Right kidney (tissue), 1 donor: Measurements from ENCODE around the gene SYNGR3.
"Not testable (repeated sequence)": the region's sequence is repeated elsewhere in the genome, so short reads cannot be mapped to it uniquely, and the experiment has no call there.

Experiments
- DNase-seq: peaks from one replicate; pipeline ENCODE4 v3.0.0-alpha.2; 2016

The SYNGR3 gene

DNA sequence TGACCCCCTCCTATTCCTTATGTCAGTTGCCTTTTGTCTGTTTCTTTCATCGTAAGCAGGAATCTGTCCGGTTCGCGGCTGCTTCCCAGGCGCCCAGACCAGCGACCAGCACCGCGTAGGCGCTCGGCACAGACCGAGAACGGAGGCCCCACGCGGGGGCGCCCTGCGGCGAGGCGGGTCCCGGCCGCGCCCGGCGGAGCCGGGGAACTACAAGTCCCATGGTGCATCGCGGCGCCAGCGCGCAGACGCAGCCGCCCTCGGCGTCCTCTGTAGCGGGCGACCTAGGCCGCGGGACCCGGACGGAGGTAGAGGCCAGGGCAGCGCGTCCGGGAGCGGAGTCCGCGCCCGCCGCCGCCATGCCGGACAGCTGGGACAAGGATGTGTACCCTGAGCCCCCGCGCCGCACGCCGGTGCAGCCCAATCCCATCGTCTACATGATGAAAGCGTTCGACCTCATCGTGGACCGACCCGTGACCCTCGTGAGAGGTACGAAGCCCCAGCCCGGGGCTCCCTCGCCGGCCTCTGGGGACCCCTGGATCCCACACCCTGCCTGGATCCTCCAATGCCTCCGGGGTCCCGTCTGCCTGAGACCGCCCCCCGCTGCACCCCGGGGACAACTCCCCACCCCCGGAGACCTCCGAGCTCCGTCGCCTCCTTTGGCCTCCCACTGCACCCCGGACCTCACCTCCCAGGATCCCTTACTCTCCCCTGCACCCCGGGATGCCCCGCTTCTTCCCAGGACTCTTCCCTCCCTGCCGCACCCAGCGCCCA, 30.3 kb upstream of the SYNGR3 start, which contains the start of gene NDUFB10:
Gene NDUFB10, plus strand, starts transcription at position 270 of the 771 bp plus-strand sequence. Its CDS starts 87 bp downstream, at position 357.
- peak; percentile 91 for DNase-seq

GRCh38 chr16:1960665-1961630, 28.8 kb upstream of the SYNGR3 start:
- no peak for DNase-seq

GRCh38 chr16:1961651-1962067, 28.1 kb upstream of the SYNGR3 start:
- no peak for DNase-seq

- not testable (repeated sequence) for DNase-seq
Observed at GRCh38 chr16:1962161-1963153, 27.3 kb upstream of the SYNGR3 start.

- no peak for DNase-seq
Observed at GRCh38 chr16:1963806-1964505, 25.8 kb upstream of the SYNGR3 start.

DNA sequence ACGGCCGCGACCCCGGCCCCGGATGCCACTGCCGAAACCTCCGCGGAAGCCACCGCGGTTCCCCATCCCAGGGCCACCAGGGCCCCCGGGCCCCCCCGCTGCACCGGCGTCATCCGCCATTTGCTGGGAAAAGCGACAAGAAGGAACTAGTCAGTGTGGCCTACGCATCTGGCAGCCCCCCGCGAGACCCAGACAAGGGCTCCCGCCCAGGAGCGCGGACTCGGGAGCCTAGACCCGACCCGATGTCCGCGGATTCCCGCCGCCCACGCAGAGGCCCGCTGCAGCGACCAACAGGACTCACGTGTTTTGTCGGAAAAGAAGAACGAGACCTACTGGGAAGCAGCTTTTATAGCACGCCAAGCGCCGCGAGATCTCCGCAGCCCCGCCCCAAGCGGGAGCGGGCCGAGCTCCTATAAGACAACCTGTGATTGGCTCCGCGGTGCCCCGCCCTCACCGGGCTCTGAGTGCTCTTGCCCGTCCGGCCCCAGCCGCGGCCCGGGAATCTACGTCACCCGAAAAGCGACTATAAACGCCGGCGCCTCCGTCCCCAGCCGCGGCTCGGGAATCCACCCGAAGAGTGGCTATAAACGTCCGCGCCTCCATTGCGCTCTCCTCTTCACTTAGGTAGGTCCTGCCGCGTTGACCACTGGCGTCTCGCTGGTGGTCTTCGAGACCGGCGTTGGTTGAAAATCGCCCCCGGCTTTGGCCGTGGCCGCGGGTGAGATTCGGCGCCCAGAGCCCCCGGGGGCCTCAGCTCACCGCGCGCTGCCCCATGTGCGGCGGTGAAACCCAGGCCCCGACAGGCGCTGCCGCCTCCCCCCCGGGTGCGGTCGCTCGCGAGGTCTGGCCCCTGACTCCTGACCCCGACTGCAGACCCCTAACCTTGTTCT, 25.0 kb upstream of the SYNGR3 start, which contains the start of gene RPS2:
Gene RPS2, minus strand, starts transcription at position 321 of the 890 bp plus-strand sequence. Its CDS starts 201 bp downstream, at position 120.
- DNase-seq: peak; percentile 96

DNA sequence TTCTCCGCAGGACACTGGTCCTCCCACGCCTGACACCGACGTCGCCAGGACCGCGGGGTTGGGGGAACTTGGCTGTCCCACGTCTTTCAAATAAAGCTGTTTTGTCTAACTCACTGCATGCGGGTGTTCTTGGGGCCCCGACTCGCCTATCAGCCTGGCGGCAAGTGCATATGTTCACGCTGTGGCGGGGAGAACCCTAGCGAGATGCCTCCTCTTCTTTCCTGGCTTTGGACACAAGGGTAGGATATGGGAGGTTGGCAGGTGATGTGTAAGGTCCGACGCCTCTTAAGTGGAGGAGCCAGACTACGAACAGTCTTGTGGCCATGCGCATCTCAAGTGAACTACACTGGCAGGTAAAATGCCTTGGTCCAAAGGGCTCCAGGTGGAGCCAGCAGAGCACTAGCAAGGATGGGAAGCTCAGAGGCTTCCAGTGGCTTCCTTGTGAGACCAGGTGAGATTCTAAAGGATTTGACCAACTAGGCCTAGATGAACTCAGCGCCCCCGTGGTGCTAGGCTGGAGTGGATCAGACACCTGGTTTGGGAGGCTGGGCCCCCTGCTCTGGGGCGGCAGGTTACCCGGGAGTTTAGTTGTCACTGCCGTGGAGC, 24.3 kb upstream of the SYNGR3 start:
- DNase-seq: no peak

GRCh38 chr16:1966460-1966859, 23.3 kb upstream of the SYNGR3 start, which contains the start of gene RNF151:
RNF151 (plus strand) TSS chr16:1966856; CDS start chr16:1966882, 26 bp downstream.
- no peak for DNase-seq

DNA sequence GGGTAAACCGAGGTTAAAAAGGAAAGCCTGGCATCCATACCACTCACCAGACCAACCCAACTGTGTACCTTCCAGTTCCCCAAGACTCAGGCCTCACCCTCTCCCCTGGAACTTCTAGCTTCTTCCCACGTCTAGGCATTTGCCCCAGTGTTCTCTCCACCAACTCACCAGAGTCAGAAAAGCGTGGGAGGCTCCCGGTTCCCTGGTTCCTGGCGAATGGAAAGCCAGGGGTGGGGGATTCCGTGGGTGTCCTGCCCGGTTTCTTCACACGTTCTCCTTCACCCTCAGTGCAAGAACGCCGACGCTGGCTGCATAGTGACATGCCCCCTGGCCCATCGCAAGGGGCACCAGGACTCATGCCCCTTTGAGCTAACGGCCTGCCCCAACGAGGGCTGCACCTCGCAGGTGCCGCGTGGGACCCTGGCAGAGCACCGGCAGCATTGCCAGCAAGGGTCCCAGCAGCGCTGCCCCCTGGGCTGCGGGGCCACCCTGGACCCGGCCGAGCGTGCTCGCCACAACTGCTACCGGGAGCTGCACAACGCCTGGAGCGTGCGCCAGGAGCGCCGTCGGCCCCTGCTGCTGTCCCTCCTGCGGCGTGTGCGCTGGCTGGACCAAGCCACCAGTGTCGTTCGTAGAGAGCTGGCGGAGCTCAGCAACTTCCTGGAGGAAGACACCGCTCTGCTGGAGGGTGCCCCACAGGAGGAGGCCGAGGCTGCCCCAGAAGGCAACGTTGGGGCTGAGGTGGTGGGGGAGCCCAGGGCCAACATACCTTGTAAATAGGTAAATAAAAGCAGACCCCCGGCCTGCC, 21.4 kb upstream of the SYNGR3 start:
- DNase-seq: no peak

DNA sequence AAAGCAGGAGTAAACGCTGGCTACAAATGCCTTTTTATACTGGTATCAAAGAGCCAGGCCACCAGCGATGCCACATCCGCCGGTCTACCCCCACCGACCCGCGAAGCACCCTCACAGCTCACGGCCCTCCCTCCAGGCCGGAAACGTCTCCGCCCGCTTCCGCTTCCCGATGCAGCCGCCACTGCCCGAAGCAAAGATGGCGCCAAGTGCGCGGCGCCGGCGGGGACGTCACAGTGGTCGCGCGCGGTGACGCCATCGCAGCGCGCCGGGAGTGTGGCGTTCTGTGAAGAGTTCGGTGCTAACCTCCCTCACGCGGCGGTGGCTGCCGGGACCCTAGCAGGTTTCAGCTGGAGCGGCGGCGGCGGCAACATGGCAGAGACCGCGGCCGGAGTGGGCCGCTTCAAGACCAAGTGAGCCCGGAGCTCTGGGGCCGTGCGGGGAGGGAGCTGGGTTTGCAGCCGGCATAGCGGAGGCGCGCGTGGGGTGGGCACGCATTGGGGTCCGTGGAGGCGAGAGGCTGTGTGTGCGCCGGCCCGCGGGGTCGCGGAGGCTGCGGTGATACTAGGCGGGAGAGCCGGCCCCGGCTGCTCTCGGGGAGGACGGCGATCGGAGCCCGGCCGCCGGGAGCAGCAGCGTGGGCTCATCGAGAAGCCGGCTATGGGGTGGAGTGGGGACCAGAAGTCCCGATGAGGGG, 17.8 kb upstream of the SYNGR3 start, which contains the start of gene TBL3:
Gene TBL3, plus strand, starts transcription at position 258 of the 694 bp plus-strand sequence. Its CDS starts 112 bp downstream, at position 370.
- peak; percentile 95 for DNase-seq

DNA sequence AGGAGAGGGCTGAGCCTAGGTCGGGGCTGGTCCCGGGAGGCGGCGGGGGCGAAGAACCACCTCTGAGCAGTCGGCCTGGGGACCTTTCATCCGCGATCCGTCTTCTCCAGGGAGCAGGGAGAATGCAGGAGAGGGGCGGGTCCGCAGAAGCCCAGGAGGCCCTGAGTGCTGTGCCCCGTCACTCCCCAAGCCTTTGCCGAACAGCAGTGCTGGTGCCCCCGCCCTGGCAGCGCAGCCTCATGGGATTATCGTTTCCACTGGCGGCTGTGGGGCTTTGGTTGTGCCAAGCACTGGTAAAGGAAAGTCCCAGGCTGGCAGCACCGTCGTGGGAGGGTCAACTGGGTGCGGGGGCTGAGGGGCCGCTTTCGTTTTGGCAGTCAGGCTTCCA, 17.3 kb upstream of the SYNGR3 start:
- no peak for DNase-seq

GRCh38 chr16:1973461-1974156, 16.2 kb upstream of the SYNGR3 start:
- DNase-seq: no peak

DNA sequence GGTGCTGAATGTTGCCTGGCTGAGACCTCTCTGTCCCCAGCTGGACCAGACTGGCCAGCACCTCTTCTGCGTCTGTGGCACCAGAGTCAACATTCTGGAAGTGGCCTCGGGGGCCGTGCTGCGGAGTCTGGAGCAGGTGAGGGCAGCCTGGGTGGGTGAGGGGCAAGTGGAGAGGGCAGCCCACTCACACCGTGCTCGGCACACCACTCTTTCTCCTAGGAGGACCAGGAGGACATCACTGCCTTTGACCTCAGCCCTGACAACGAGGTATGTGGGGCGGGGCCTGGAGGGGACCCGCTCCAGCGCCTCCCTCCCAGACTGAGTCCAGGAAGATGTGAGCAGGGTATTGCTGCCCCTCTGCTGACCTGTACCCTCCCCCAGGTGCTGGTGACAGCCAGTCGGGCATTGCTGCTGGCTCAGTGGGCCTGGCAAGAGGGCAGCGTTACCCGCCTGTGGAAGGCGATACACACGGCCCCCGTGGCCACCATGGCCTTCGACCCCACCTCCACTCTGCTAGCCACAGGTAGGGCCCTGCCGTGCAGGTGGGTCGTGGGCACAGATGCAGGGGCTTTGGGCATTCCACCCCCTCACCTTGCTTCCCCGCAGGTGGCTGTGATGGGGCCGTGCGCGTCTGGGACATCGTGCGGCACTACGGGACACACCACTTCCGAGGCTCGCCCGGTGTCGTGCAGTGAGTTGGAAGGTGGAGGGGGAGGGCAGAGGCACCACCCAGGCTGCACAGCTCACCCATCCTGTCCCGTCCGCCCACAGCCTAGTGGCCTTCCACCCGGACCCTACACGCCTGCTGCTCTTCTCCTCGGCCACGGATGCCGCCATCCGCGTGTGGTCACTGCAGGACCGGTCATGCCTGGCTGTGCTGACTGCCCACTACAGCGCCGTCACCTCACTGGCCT, 15.4 kb upstream of the SYNGR3 start:
- no peak for DNase-seq

DNA sequence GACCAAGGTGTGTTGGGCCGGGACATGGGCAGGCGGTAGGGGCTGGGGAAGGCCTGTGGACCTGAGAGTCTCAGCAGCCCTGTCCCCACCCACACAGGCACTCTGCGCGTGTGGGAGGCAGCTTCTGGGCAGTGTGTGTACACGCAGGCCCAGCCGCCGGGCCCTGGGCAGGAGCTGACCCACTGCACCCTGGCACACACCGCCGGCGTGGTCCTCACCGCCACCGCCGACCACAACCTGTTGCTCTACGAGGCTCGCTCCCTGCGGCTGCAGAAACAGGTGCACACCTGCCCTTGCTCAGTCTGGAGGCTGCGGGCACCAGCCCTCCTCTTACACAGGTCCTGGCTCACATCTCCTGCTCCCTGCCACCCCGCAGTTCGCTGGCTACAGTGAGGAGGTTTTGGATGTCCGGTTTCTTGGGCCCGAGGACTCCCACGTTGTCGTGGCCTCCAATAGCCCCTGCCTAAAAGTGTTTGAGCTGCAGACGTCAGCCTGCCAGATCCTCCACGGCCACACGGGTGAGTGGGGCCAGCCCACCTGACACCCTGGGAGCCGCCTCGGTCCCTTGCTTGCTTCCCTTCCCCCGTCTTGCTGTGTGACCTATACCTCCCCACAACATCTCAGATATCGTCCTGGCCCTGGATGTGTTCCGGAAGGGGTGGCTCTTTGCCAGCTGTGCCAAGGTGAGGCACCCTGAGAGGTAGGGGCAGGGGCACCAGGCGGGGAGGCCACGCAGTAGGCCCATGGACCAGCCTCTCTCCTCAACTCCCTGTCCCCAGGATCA, 14.1 kb upstream of the SYNGR3 start:
- no peak for DNase-seq

- no peak for DNase-seq
Observed at GRCh38 chr16:1976216-1976520, 13.6 kb upstream of the SYNGR3 start.
